ENCODE results near the gene ADD3. TPM values are rescaled to one million over a fixed set of nuclear protein-coding genes. Genes with fewer than 3 reads are reported as not detected.

The ADD3 gene
- total RNA-seq, 2 experiments from 2014 or later = 212 to 227 TPM

DNA sequence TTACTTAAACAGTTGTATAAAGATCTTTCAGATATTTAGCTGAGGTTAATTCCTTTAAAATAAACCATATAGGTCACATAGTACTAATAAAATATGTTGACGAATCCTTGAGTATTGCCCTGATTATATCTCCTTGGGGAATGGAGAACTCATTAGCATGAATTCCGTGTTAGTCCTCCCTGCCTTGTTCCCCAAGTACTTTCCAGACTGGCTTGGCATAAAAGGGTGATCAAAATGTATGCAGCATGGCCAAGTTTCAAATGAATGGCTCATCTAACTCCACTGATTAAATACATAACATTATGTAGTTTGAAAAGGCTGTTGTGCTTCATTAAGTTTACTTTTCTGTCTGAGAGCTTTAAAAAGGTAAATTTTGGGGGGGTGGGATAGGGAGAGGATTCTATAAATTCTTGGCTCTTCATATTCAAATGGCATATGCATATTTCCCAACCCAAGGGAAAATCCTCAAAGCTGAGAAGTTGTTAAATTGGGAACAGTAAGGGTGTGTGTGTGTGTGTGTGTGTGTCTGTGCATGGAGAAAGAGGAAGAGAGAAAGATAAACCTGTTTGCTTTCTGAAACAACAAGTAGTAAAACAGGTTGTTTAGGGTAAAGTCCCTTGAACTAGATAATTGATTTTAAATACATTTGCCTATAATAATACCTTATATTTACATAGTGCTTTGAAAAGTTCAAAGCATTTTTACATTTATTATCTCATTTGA lies 4.8 kb upstream of the ADD3 start:
- ATAC-seq (ENCODE audit: low read depth) (no peak), DNase-seq (no peak)
- peaks cover 4% of the 10 kb centered on the region for H3K4me1 Mint-ChIP-seq
- POLR2A ChIA-PET = no interaction called here
- peaks cover 2% of the 10 kb centered on the region for H3K27me3 Mint-ChIP-seq
- no peaks in the 10 kb centered on the region for H3K36me3 Mint-ChIP-seq
- no peak overlapping the region for H3K27ac Mint-ChIP-seq
- H3K4me3 Mint-ChIP-seq = no peak overlapping the region
- H3K9me3 Mint-ChIP-seq = peaks cover 2% of the 10 kb centered on the region

DNA sequence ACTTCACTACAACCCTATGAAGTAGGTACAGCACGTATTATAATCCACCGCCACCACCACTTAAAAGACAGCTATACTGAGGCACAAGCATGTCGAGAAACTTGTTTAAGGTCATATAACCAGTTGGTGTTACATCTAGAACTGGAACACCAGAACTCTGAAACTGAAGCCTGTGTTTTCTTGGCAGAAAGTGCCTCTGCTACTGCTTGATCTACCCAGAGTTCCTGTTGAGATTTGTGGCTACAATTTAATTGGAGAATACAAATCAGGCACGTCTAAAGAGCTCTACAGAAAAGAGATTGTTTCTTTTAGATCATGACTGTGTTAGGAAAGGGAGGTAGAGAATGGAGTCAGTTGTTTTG lies 4.3 kb upstream of the ADD3 start:
- DNase-seq (no peak), ATAC-seq (ENCODE audit: low read depth) (no peak)
- Mint-ChIP-seq H3K36me3 (no peaks in the 10 kb centered on the region), H3K9me3 (no peaks in the 10 kb centered on the region), H3K27ac (no peak overlapping the region), H3K4me3 (no peak overlapping the region), H3K27me3 (no peaks in the 10 kb centered on the region), H3K4me1 (peaks cover 2% of the 10 kb centered on the region)
- POLR2A ChIA-PET = no interaction called here

DNA sequence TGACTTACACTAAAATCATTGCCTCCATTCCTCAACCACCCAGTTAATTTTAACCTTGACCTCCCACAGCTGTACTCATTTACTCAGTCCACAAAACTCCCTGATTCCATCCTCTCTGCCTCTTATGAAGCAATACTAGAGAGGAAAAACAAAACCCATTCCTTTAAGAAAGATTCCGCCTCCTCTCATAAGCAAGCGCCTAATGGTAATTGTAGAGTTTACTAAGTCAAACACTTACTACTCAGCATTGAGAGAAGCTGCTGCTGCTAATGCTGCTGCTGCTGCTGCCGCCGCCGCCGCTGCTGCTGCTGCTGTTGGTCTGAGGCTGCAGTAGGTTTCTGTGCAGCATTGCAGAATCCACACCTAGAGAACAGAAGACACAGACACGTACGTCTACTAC lies 2.1 kb upstream of the ADD3 start:
- Mint-ChIP-seq H3K36me3 (no peaks in the 10 kb centered on the region), H3K27ac (no peak overlapping the region), H3K4me1 (peaks cover 17% of the 10 kb centered on the region), H3K4me3 (no peak overlapping the region), H3K27me3 (no peaks in the 10 kb centered on the region), H3K9me3 (no peaks in the 10 kb centered on the region)
- POLR2A ChIA-PET = interaction anchor here (0.6 kb wide), 1 partner anchor 13 kb away, joined by 3 read pairs; no protein-coding TSS in a partner anchor
- ATAC-seq (ENCODE audit: low read depth) = no peak
- DNase-seq = no peak

DNA sequence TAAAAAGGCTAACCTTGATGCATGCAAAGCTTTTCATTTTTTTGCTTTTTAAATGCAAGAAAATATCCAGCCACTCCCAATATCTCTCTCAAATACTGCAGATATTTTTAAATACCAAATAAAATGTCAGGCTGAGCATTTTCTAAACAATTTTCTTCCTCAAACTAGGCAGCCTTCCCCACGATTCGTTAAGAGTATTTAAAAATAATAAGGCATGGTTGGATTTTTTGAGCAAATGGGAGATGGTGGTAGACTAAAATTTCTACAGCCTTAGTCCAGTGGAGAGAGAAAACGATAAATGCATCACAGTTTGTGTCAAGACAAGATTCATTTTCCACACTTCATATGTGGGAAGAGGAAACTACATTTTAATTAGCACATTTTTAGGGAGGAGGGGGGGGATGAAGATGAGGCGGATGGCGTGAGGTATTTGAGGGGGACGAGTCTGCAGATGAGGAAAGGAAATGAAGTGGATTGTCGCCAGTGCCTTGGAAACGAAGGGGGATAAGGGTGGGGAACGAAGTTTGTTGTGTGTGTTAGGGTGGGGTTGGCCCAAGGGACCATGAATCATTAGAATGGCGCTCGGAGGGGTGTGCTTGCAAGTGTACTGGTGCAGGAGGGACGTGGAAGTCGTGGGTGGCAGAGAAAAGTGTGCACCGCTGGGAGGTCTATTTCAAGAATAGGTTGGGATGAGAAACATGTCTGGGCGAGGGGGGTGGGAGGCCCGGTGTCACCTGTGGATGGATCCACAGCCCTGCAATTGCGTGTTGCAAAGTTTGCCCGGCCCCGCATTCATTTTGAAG lies 1.2 kb upstream of the ADD3 start:
- POLR2A ChIA-PET = interaction anchor here (1.2 to 4.6 kb wide), 6 partner anchors 52 to 122 kb away, joined by 3 to 49 read pairs (median 6); partner anchors contain the start of gene XPNPEP1
- H3K27me3 Mint-ChIP-seq = no peaks in the 10 kb centered on the region
- no peak overlapping the region for H3K27ac Mint-ChIP-seq
- H3K4me3 Mint-ChIP-seq = no peak overlapping the region
- peaks cover 22% of the 10 kb centered on the region for H3K4me1 Mint-ChIP-seq
- DNase-seq = no peak
- no peak for ATAC-seq (ENCODE audit: low read depth)
- H3K9me3 Mint-ChIP-seq = no peaks in the 10 kb centered on the region
- H3K36me3 Mint-ChIP-seq = no peaks in the 10 kb centered on the region

DNA sequence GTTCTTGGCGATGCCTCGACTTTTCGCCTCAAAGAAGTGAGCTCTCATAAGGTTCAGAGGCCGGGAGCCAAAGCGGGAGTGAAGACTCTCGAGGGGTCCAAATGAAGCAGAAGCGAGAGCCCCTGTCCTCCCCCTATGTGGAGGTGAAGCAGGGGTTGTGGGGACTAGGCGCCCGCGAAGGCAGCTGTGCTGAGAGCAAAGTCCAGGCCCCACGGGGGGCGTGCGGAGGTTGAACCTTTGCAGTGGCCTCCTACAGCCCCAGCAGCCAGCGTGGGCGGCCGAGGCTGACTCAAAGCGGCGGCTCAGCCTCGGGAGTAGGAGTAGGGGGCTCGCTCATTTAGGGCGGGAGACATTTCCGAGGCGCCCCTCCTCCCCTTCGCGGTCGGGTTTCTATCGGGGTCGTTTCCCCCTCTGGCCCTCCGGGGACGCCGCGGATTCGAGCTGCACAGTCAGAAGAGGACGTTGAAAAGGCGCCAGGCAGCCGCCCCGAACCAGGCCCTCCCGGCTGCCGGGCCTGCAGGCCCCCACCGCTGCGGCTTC lies 553 bp upstream of the ADD3 start:
- POLR2A ChIA-PET = interaction anchor here (0.6 to 4.6 kb wide), 11 partner anchors 24 to 123 kb away, joined by 3 to 49 read pairs (median 3); partner anchors contain the start of gene XPNPEP1
- Mint-ChIP-seq H3K36me3 (no peaks in the 10 kb centered on the region), H3K27ac (no peak overlapping the region), H3K4me3 (no peak overlapping the region), H3K9me3 (no peaks in the 10 kb centered on the region), H3K27me3 (no peaks in the 10 kb centered on the region), H3K4me1 (peaks cover 29% of the 10 kb centered on the region)
- peak; percentile 2 for ATAC-seq (ENCODE audit: low read depth)
- DNase-seq = no peak

DNA sequence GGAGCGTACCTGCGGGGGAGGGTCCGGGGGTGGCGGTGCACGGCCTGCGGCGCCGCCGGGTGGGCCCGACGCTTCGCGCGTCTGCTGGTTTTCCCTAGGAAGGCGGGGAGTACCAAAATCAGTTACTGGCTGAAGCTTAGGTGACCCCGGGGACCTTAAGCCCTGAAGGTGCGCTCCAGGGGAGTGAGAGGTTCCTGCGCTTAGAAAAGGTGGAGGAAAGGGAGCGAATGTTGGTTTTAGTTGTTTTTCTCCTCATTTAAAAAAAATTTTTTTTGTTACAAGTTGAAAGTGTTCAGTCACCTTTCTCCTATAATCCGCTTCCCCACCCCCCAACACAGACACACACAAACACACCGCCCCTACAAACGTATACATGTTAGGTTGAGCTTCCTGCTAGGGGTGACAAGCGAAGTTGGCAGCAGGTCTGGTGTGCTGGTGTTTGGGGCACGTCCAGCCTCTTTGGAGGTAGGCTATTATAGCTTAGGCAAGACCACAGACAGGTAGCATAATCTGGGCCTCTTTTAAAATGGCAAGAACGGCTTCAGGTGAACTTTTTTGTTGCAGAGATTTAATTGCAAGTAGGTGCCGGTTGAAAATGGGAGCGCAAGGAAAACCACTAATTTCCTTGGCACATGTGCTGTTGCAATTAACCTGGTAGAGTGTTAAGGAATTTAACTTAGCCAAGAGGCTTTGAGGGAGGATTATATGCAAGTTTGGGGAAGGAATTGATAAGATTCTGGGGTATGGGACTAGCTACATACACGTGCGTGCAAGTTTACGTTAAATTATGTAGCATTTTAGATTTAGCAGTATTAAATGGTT lies 945 bp downstream of the ADD3 start:
- no peaks in the 10 kb centered on the region for H3K27me3 Mint-ChIP-seq
- peak; percentile 48 for DNase-seq
- H3K4me1 Mint-ChIP-seq = peaks cover 42% of the 10 kb centered on the region
- ATAC-seq (ENCODE audit: low read depth) = peak; percentile 16
- POLR2A ChIA-PET = interaction anchor here (0.7 to 4.6 kb wide), 12 partner anchors 37 to 557 kb away, joined by 3 to 49 read pairs (median 5); partner anchors contain the start of genes MXI1 and XPNPEP1
- H3K27ac Mint-ChIP-seq = peak overlapping the region; percentile 94
- peaks cover 4% of the 10 kb centered on the region for H3K36me3 Mint-ChIP-seq
- H3K9me3 Mint-ChIP-seq = no peaks in the 10 kb centered on the region
- H3K4me3 Mint-ChIP-seq = no peak overlapping the region

DNA sequence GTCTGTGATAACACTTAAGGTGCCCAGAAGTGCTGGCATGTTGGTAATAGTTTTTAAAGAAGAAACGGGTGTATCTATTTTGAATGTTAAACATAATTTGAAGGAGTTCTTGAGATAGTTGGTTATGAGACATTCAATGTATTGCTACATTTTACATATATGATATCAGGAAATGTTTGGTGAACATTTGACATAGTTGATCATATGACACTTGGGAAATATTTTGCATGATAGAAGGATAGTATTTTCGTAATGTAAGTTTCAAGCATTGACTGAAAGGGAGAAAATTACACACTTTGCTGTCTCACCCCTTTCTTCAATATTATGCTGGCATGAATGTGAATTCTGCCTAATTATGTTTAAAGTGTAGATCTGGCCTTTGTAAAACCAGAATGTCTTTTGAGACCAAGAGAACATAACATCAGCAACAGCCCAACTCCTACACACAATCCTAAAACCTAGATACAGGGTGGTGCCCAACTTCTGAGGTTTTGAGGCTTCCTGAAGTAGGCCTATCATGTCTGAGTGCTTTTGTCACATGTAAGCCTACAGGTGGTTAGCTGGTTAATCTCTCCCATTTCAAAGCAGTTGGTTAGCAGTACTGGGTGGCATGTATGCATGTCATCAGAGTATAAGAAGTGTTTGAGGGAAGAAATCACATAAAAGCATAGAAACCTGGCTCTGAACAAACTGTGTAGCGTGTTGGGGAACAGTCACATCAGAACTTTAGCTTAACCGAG lies 2.1 kb downstream of the ADD3 start:
- H3K27me3 Mint-ChIP-seq = no peaks in the 10 kb centered on the region
- H3K4me3 Mint-ChIP-seq = no peak overlapping the region
- DNase-seq = no peak
- ATAC-seq (ENCODE audit: low read depth) = peak; percentile 37
- POLR2A ChIA-PET = interaction anchor here (1.5 to 4.6 kb wide), 4 partner anchors 31 to 128 kb away, joined by 3 to 49 read pairs (median 18); no protein-coding TSS in a partner anchor
- H3K36me3 Mint-ChIP-seq = peaks cover 7% of the 10 kb centered on the region
- H3K9me3 Mint-ChIP-seq = no peaks in the 10 kb centered on the region
- H3K4me1 Mint-ChIP-seq = peaks cover 47% of the 10 kb centered on the region
- peak overlapping the region; percentile 94 for H3K27ac Mint-ChIP-seq

DNA sequence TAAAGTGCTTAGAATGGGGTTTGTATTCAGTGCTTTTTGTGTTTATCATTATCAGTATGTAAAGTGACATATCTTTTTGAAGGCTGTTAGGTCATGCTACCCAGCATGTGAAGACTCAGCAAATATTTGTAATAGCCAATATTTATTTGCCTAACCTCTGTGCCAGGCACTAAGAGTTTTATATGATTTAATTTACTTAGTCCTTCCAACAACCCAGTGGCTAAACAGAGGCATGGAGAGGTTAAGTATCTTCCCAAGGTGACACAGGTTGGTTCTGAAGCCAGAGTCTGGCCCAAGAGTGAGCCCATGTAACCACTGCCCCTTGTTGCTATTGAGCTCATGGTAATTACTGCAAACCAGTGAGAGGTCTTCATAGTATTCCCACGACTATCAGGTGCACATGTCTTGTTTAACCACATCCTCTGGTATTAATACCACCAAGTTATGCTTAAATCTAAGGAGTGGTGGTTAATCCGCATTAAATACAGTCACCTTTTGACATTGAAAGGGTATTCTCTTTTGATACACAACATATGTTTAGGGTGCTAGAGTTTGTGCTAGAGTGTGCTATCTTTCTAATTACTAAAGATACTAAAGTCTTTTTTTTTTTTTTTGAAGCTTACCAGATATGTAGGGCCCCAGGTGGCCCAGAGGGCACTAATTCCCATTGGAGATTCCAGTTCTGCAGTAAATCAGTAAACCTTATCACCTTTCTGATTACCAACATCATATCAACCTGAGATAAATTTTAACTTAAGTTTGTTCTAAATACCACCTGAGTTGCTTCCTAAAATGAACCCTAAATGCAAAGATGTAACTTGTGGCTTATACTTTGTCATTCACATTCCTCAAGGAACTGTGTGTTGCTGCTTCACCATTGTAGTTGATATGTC lies 2.9 kb downstream of the ADD3 start:
- Mint-ChIP-seq H3K36me3 (peaks cover 8% of the 10 kb centered on the region), H3K4me3 (peak overlapping the region; percentile 10), H3K4me1 (peaks cover 50% of the 10 kb centered on the region), H3K27ac (peak overlapping the region; percentile 94), H3K27me3 (no peaks in the 10 kb centered on the region), H3K9me3 (no peaks in the 10 kb centered on the region)
- no peak for DNase-seq
- ATAC-seq (ENCODE audit: low read depth) = no peak
- POLR2A ChIA-PET = interaction anchor here (1.1 to 4.6 kb wide), 5 partner anchors 32 to 127 kb away, joined by 3 to 49 read pairs (median 3); no protein-coding TSS in a partner anchor

DNA sequence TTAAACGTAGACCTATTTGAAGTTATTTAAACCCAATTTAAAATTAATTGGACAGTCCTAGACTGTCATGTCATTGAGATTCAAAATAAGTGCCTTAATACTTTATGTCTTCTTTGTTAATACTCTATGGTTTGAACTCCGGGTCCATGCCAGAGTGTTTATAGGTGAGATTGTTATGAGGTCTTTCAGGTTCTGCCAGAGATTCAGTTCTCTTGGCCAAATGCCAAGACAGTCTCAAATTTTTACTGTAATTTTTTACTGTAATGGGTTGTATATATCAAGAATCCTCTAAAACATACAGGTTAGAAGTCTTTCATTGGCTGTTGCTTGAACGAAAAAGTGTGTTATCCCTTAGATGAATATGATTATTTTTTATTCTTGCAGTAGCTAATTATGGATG lies 3.9 kb downstream of the ADD3 start:
- ATAC-seq (ENCODE audit: low read depth) = no peak
- Mint-ChIP-seq H3K27ac (no peak overlapping the region), H3K9me3 (no peaks in the 10 kb centered on the region), H3K27me3 (no peaks in the 10 kb centered on the region), H3K4me3 (peak overlapping the region; percentile 33), H3K36me3 (peaks cover 8% of the 10 kb centered on the region), H3K4me1 (peaks cover 57% of the 10 kb centered on the region)
- POLR2A ChIA-PET = interaction anchor here (1.1 kb wide), 1 partner anchor 46 kb away, joined by 3 read pairs; no protein-coding TSS in a partner anchor
- no peak for DNase-seq

DNA sequence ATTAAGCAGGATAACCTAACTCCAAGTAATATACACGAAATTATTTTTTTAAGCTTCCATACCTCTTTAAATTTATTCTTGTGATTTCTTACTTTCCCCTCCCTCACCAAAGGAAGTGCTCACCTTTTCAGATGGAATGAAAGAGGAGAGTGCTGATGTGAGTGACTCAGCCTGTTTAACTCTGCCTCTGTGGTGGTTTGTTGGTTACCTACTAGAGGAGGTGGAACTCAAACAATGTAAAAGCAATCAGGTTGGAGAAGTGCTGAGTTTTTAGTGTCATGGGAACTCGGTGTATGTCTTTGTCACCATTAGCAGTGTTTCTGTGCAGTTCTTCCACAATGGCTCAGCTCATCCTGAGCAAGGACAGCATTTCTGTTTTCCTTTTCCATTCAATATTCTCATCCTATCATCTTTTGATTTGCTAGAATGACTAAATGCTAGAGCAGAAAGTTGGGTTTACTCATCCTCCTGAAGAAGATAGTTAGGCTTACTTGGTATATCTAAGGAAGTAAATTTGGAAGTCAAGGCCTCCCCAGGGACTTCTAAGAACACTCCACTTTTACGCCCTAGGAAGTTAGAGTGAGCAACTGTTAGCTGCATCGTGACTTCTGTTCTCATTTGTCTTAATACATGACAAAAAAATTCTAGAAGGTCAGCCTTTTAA lies 6.0 kb downstream of the ADD3 start:
- Mint-ChIP-seq H3K4me1 (peaks cover 61% of the 10 kb centered on the region), H3K27ac (peak overlapping the region; percentile 54), H3K36me3 (peaks cover 12% of the 10 kb centered on the region), H3K27me3 (no peaks in the 10 kb centered on the region), H3K9me3 (no peaks in the 10 kb centered on the region), H3K4me3 (peak overlapping the region; percentile 12)
- POLR2A ChIA-PET = no interaction called here
- DNase-seq (no peak), ATAC-seq (ENCODE audit: low read depth) (peak; percentile 49)

DNA sequence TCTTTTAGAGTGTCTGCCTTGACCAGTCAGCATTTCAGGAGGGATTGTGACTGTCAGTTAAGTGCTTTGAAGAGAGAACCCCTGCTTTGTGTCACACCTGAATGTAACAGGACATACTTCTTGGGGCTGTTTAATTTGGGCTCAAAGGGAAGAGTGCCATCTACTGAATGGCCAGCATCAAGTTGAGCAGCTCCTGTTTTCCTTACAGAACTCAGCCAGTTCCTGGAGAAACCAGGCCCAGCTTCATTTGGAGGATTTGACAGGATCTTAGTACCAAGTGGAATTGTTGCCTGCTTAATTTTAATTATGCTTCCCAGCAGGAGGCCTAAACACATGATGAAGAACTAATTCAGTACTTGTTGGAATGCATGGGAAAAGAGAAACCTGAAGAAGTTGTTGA lies 8.3 kb downstream of the ADD3 start:
- H3K4me1 Mint-ChIP-seq = peaks cover 41% of the 10 kb centered on the region
- peaks cover 12% of the 10 kb centered on the region for H3K36me3 Mint-ChIP-seq
- no peak for ATAC-seq (ENCODE audit: low read depth)
- DNase-seq = no peak
- no peak overlapping the region for H3K4me3 Mint-ChIP-seq
- no peak overlapping the region for H3K27ac Mint-ChIP-seq
- POLR2A ChIA-PET = interaction anchor here (1.2 kb wide), 1 partner anchor 15 kb away, joined by 3 read pairs; no protein-coding TSS in a partner anchor
- H3K9me3 Mint-ChIP-seq = no peaks in the 10 kb centered on the region
- no peaks in the 10 kb centered on the region for H3K27me3 Mint-ChIP-seq
